HG03108 (cell line): ENCODE results near the gene NSRP1.
"Not testable (repeated sequence)": the region's sequence is repeated elsewhere in the genome, so short reads cannot be mapped to it uniquely, and the experiment has no call there.

Source experiments
- ATAC-seq: cut with Tn5 transposase; IDR thresholded peaks from one replicate; pipeline ENCODE4 v1.9.1; 2021; ENCODE audit warnings: moderate library complexity; ENCODE audit not compliant: unreplicated experiment

Gene NSRP1

GRCh38 chr17:30219833-30220232 is 103.2 kb downstream of the NSRP1 start:
- ATAC-seq: no peak

GRCh38 chr17:30220414-30220813 is 103.8 kb downstream of the NSRP1 start:
- ATAC-seq: no peak

- ATAC-seq: no peak
Observed at GRCh38 chr17:30221346-30221745, 104.7 kb downstream of the NSRP1 start.

GRCh38 chr17:30222251-30222650 is 105.6 kb downstream of the NSRP1 start:
- ATAC-seq: no peak

- no peak for ATAC-seq
Observed at GRCh38 chr17:30222721-30223175, 106.1 kb downstream of the NSRP1 start.

GRCh38 chr17:30224419-30224960 is 107.9 kb downstream of the NSRP1 start:
- no peak for ATAC-seq

GRCh38 chr17:30225112-30225511 is 108.5 kb downstream of the NSRP1 start:
- no peak for ATAC-seq

GRCh38 chr17:30225919-30226553 is 109.4 kb downstream of the NSRP1 start:
- ATAC-seq: no peak

- ATAC-seq: no peak
Observed at GRCh38 chr17:30226878-30227277, 110.3 kb downstream of the NSRP1 start.

GRCh38 chr17:30228011-30228410 is 111.4 kb downstream of the NSRP1 start:
- ATAC-seq: no peak

GRCh38 chr17:30229012-30229411 is 112.4 kb downstream of the NSRP1 start:
- ATAC-seq: no peak

GRCh38 chr17:30230009-30230408 is 113.4 kb downstream of the NSRP1 start:
- ATAC-seq: not testable (repeated sequence)

GRCh38 chr17:30230596-30231125 is 114.0 kb downstream of the NSRP1 start:
- ATAC-seq: no peak

GRCh38 chr17:30232015-30232823 is 115.6 kb downstream of the NSRP1 start:
- ATAC-seq: no peak

GRCh38 chr17:30232824-30233427 is 116.3 kb downstream of the NSRP1 start:
- no peak for ATAC-seq

GRCh38 chr17:30234296-30234695 is 117.7 kb downstream of the NSRP1 start:
- ATAC-seq: no peak

GRCh38 chr17:30234964-30235363 is 118.3 kb downstream of the NSRP1 start:
- ATAC-seq: no peak

GRCh38 chr17:30235386-30236296 is 119.0 kb downstream of the NSRP1 start, which contains the start of gene SLC6A4:
SLC6A4 (minus strand) TSS chr17:30235697; CDS start chr17:30221958, 13,739 bp downstream.
- no peak for ATAC-seq
